Testis (tissue), 2 donors: Measurements from ENCODE around the gene PRTFDC1.

Source experiments
- POLR2A ChIP-seq: fragments of 450-650 bp; IDR thresholded peaks from one replicate; pipeline ENCODE4 v1.6.1; 2017; ENCODE audit warnings: antibody characterized with exemption, mild to moderate bottlenecking, moderate library complexity
- TF ChIP-seq, protein P1 (sequence below), 3 experiments: fragments of 450-650 bp in 2 of 3; fragments of 200-600 bp in 1 of 3; sonication (generic) in 1 of 3; IDR thresholded peaks; one replicate each; pipeline ENCODE4 v1.5.1; 2016 to 2019; ENCODE audit warnings: antibody characterized with exemption in 3 of 3, mild to moderate bottlenecking in 2 of 3, moderate library complexity in 1 of 3

DNA sequence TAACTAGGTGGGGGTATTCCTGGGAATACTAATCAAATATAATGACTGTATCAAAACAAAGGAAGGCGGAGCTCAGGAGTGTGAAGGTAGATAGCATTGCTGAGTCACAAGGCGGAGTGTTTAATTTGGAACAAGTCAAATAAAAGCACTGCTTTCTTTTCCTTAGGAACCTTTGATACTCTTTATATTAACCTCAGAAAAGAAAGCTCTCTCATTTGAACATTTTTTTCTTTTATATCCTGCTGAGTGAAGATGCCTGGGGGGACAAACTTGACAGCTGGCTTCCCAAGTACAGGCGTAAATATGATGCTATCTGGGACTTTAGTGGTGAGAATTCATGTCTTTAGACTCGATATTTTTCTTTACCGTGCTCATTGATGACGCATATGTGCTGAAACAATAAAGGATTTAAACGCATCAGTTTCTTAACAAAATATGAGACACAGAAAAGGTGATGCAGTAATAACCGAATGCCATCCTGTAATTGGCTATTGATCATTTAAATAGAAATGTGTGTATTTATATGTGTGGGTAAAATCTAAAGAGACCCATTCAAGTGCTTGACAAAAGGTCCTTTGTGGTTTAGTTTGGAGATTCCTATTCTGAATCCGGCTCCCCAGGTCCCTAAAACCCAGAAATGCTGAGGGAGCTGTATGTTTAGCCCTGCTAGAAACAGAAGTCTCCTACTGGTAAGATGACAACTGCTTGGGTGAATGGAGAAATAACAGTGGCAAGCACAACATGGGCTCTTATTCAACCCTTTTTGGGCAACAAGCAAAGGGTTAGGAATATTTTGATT lies 102.7 kb downstream of the PRTFDC1 start:
- TF ChIP-seq, protein P1, sequence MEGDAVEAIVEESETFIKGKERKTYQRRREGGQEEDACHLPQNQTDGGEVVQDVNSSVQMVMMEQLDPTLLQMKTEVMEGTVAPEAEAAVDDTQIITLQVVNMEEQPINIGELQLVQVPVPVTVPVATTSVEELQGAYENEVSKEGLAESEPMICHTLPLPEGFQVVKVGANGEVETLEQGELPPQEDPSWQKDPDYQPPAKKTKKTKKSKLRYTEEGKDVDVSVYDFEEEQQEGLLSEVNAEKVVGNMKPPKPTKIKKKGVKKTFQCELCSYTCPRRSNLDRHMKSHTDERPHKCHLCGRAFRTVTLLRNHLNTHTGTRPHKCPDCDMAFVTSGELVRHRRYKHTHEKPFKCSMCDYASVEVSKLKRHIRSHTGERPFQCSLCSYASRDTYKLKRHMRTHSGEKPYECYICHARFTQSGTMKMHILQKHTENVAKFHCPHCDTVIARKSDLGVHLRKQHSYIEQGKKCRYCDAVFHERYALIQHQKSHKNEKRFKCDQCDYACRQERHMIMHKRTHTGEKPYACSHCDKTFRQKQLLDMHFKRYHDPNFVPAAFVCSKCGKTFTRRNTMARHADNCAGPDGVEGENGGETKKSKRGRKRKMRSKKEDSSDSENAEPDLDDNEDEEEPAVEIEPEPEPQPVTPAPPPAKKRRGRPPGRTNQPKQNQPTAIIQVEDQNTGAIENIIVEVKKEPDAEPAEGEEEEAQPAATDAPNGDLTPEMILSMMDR (IDR thresholded peaks at IDR 0.05), result no peak
- no peak for TF ChIP-seq POLR2A
